Neural progenitor cell (in vitro differentiated cells): ENCODE measurements around the gene CASR. TPM values are rescaled to one million over a fixed set of nuclear protein-coding genes. Genes with fewer than 3 reads are reported as not detected.

ENCODE experiments used
- DNase-seq: peaks from one replicate; pipeline ENCODE4 v3.0.0-alpha.2; 2016; ENCODE audit warnings: low spot score
- H2AFZ ChIP-seq: fragments of 200-600 bp; sonication (generic); replicated peaks from 2 replicates; pipeline ENCODE4 v1.6.1; 2016; ENCODE audit warnings: antibody characterized with exemption
- H3F3A ChIP-seq: fragments of 200-600 bp; sonication (generic); 2 replicates; pipeline ENCODE4 v1.6.1; 2016; ENCODE audit warnings: antibody characterized with exemption, low read depth
- H3K27ac ChIP-seq: fragments of 200-600 bp; sonication (generic); 2 replicates; pipeline ENCODE4 v1.5.1; 2016; ENCODE audit warnings: mild to moderate bottlenecking
- H3K27me3 ChIP-seq: fragments of 200-600 bp; sonication (generic); 2 replicates; pipeline ENCODE4 v1.6.1; 2016; ENCODE audit warnings: mild to moderate bottlenecking, moderate library complexity
- H3K36me3 ChIP-seq: fragments of 200-600 bp; sonication (generic); 2 replicates; pipeline ENCODE4 v1.5.1; 2016
- H3K4me1 ChIP-seq: fragments of 200-600 bp; sonication (generic); 2 replicates; pipeline ENCODE4 v1.6.1; 2016; ENCODE audit warnings: mixed run types
- H3K4me2 ChIP-seq: fragments of 200-600 bp; sonication (generic); 2 replicates; pipeline ENCODE4 v1.6.1; 2016
- H3K4me3 ChIP-seq: fragments of 200-600 bp; sonication (generic); 2 replicates; pipeline ENCODE4 v1.5.1; 2016
- H3K79me2 ChIP-seq: fragments of 200-600 bp; sonication (generic); 2 replicates; pipeline ENCODE4 v1.6.1; 2016; ENCODE audit warnings: low read depth
- H3K9ac ChIP-seq: fragments of 200-600 bp; sonication (generic); 2 replicates; pipeline ENCODE4 v1.6.1; 2016
- H3K9me3 ChIP-seq: fragments of 200-600 bp; sonication (generic); 2 replicates; pipeline ENCODE4 v1.5.1; 2016; ENCODE audit warnings: low read depth
- H4K20me1 ChIP-seq: fragments of 200-600 bp; sonication (generic); 2 replicates; pipeline ENCODE4 v1.6.1; 2016; ENCODE audit warnings: low read depth
- H3K27ac Mint-ChIP-seq: 3 replicates; pipeline ENCODE4 v1.8.0; 2021; ENCODE audit warnings: mixed read lengths
- H3K27me3 Mint-ChIP-seq: 2 replicates; pipeline ENCODE4 v1.8.0; 2022; ENCODE audit warnings: low read depth, mild to moderate bottlenecking, inconsistent platforms, moderate library complexity, mixed read lengths; ENCODE audit not compliant: insufficient read depth
- H3K36me3 Mint-ChIP-seq: 3 replicates; pipeline ENCODE4 v1.8.0; 2021; ENCODE audit warnings: mixed read lengths
- H3K4me1 Mint-ChIP-seq: 3 replicates; pipeline ENCODE4 v1.8.0; 2021; ENCODE audit warnings: mixed read lengths
- H3K4me3 Mint-ChIP-seq: 3 replicates; pipeline ENCODE4 v1.8.0; 2021; ENCODE audit warnings: mild to moderate bottlenecking, moderate library complexity, mixed read lengths
- H3K9me3 Mint-ChIP-seq: 3 replicates; pipeline ENCODE4 v1.8.0; 2020; ENCODE audit warnings: mixed read lengths
- EZH2 ChIP-seq: fragments of 200-600 bp; sonication (generic); IDR thresholded peaks from 2 replicates; pipeline ENCODE4 v1.6.1; 2017; ENCODE audit warnings: antibody characterized with exemption, mild to moderate bottlenecking, moderate library complexity
- EZH2phosphoT487 ChIP-seq: fragments of 200-600 bp; sonication (generic); IDR thresholded peaks from 2 replicates; pipeline ENCODE4 v1.6.1; 2017; ENCODE audit warnings: antibody characterized with exemption
- total RNA-seq: library from RNA; depleted of rRNA; stranded (reverse); fragments of >200 nt; gene quantifications from 2 replicates; pipeline ENCODE4 v1.2.3, GENCODE V29; 2015; ENCODE audit warnings: low replicate concordance
- TF ChIP-seq, protein P1 (sequence below): fragments of 200-600 bp; sonication (generic); IDR thresholded peaks from 2 replicates; pipeline ENCODE4 v1.5.1; 2017; ENCODE audit warnings: antibody characterized with exemption, mild to moderate bottlenecking

CASR gene
- total RNA-seq, 1 donor from 2014 or later: not detected

GRCh38 chr3:122184591-122184929, 1.1 kb downstream of the CASR start:
- Histone ChIP-seq H3K4me1 (no peaks in the 10 kb centered on the region), H3K4me2 (peak overlapping the region; percentile 84), H3K9me3 (no peaks in the 10 kb centered on the region), H3K36me3 (no peaks in the 10 kb centered on the region), H3K79me2 (no peaks in the 10 kb centered on the region), H4K20me1 (no peaks in the 10 kb centered on the region), H3K9ac (no peak overlapping the region), H3K27ac (no peak overlapping the region), H3K4me3 (peak overlapping the region; percentile 50), H3K27me3 (peaks cover 96% of the 10 kb centered on the region), H3F3A (no peaks in the 10 kb centered on the region), H2AFZ (peak overlapping the region; percentile 52)
- H3K27me3 Mint-ChIP-seq: peaks cover 45% of the 10 kb centered on the region
- peak; percentile 13 for DNase-seq
- H3K27ac Mint-ChIP-seq: no peak overlapping the region
- peaks cover 2% of the 10 kb centered on the region for H3K9me3 Mint-ChIP-seq
- TF ChIP-seq EZH2 (no peak), EZH2phosphoT487 (no peak)
- TF ChIP-seq, protein P1, sequence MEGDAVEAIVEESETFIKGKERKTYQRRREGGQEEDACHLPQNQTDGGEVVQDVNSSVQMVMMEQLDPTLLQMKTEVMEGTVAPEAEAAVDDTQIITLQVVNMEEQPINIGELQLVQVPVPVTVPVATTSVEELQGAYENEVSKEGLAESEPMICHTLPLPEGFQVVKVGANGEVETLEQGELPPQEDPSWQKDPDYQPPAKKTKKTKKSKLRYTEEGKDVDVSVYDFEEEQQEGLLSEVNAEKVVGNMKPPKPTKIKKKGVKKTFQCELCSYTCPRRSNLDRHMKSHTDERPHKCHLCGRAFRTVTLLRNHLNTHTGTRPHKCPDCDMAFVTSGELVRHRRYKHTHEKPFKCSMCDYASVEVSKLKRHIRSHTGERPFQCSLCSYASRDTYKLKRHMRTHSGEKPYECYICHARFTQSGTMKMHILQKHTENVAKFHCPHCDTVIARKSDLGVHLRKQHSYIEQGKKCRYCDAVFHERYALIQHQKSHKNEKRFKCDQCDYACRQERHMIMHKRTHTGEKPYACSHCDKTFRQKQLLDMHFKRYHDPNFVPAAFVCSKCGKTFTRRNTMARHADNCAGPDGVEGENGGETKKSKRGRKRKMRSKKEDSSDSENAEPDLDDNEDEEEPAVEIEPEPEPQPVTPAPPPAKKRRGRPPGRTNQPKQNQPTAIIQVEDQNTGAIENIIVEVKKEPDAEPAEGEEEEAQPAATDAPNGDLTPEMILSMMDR: no peak
- peak overlapping the region; percentile 75 for H3K4me3 Mint-ChIP-seq
- no peaks in the 10 kb centered on the region for H3K36me3 Mint-ChIP-seq
- peaks cover 9% of the 10 kb centered on the region for H3K4me1 Mint-ChIP-seq

DNA sequence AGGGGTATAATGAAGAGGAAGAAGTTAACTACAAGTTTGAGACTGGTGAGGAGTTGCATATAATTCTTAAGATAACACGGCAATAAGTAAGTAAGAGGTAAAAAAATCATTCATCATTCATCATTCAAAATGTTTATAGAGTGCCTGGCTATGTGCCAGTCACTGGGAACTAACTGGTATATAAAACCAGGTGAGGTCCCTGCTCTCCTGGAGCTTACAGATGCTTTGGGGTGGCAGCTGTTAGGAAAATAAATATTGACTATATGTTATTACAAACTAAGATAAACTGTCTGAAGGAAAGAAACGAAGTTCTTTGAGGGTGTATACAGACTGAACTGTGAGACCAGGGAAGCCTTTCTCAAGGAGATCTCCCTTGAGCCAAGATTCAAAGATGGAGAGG, 2.9 kb downstream of the CASR start:
- no peaks in the 10 kb centered on the region for H4K20me1 ChIP-seq
- no peaks in the 10 kb centered on the region for H3K79me2 ChIP-seq
- H3K4me3 ChIP-seq: no peak overlapping the region
- H3F3A ChIP-seq: no peaks in the 10 kb centered on the region
- H3K4me1 ChIP-seq: no peaks in the 10 kb centered on the region
- peaks cover 9% of the 10 kb centered on the region for H3K4me1 Mint-ChIP-seq
- H3K9ac ChIP-seq: no peak overlapping the region
- no peak overlapping the region for H3K4me3 Mint-ChIP-seq
- H3K27me3 ChIP-seq: peaks cover 93% of the 10 kb centered on the region
- no peaks in the 10 kb centered on the region for H3K36me3 ChIP-seq
- H3K27ac ChIP-seq: no peak overlapping the region
- peaks cover 2% of the 10 kb centered on the region for H3K9me3 Mint-ChIP-seq
- H3K4me2 ChIP-seq: no peak overlapping the region
- H3K27ac Mint-ChIP-seq: no peak overlapping the region
- no peaks in the 10 kb centered on the region for H3K36me3 Mint-ChIP-seq
- H2AFZ ChIP-seq: no peak overlapping the region
- peaks cover 44% of the 10 kb centered on the region for H3K27me3 Mint-ChIP-seq
- DNase-seq: no peak
- no peak for TF ChIP-seq EZH2phosphoT487
- TF ChIP-seq, protein P1: no peak
- TF ChIP-seq EZH2: no peak
- no peaks in the 10 kb centered on the region for H3K9me3 ChIP-seq

DNA sequence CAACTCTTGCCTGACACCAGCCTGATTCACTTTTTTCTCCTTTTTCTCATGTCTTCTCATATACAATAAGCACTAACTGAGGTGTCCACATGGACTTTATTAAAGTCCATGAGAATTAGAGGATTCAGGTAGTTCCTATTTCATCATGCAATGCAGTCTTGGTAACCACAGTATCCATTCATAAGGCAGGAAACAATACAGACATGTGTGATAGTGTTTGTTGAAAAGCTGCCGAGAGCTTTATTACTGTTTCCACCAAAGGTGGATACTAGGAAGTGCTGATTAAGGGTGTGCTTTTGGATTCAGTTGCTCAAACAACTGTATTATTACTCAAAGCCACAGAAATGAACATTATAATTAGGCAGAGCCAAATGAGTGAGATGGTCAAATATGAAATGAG, 5.3 kb downstream of the CASR start:
- Histone ChIP-seq H3K9me3 (no peaks in the 10 kb centered on the region), H3K9ac (no peak overlapping the region), H3K36me3 (no peaks in the 10 kb centered on the region), H3K4me1 (no peaks in the 10 kb centered on the region), H3K27ac (no peak overlapping the region), H3F3A (no peaks in the 10 kb centered on the region), H4K20me1 (no peaks in the 10 kb centered on the region), H3K27me3 (peaks cover 70% of the 10 kb centered on the region), H3K4me3 (no peak overlapping the region), H3K79me2 (no peaks in the 10 kb centered on the region), H2AFZ (no peak overlapping the region), H3K4me2 (no peak overlapping the region)
- Mint-ChIP-seq H3K4me3 (no peak overlapping the region), H3K4me1 (peaks cover 4% of the 10 kb centered on the region), H3K27ac (no peak overlapping the region), H3K9me3 (peaks cover 2% of the 10 kb centered on the region), H3K27me3 (peaks cover 27% of the 10 kb centered on the region), H3K36me3 (no peaks in the 10 kb centered on the region)
- TF ChIP-seq, protein P1: no peak
- TF ChIP-seq EZH2 (no peak), EZH2phosphoT487 (no peak)
- no peak for DNase-seq
